LNCAP (cell line): ENCODE data around the gene ZMPSTE24.

Source experiments
- TF ChIP-seq, protein P1 (sequence below): fragments of 450-650 bp; IDR thresholded peaks from 2 replicates; pipeline ENCODE4 v1.5.1; 2017; ENCODE audit warnings: mild to moderate bottlenecking

The ZMPSTE24 gene

DNA sequence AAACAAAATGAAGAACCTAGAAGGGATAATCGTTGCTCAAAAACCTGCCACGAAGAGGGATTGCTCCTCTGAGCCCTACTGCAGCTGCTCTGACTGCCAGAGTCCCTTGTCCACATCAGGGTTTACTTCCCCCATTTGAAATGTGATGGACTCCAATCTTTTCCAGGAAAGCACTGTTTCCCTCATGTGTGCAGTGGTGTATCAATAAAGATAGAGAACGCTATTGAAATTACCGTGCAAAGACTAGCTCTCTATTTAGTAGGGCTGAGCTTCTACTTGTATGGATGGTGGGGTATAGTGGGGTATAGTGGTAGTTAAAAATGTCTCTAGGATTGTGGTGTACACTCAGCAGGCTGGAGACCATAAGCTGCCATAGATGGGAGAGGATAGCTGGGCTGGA lies 6.6 kb upstream of the ZMPSTE24 start:
- TF ChIP-seq, protein P1, sequence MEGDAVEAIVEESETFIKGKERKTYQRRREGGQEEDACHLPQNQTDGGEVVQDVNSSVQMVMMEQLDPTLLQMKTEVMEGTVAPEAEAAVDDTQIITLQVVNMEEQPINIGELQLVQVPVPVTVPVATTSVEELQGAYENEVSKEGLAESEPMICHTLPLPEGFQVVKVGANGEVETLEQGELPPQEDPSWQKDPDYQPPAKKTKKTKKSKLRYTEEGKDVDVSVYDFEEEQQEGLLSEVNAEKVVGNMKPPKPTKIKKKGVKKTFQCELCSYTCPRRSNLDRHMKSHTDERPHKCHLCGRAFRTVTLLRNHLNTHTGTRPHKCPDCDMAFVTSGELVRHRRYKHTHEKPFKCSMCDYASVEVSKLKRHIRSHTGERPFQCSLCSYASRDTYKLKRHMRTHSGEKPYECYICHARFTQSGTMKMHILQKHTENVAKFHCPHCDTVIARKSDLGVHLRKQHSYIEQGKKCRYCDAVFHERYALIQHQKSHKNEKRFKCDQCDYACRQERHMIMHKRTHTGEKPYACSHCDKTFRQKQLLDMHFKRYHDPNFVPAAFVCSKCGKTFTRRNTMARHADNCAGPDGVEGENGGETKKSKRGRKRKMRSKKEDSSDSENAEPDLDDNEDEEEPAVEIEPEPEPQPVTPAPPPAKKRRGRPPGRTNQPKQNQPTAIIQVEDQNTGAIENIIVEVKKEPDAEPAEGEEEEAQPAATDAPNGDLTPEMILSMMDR = no peak

DNA sequence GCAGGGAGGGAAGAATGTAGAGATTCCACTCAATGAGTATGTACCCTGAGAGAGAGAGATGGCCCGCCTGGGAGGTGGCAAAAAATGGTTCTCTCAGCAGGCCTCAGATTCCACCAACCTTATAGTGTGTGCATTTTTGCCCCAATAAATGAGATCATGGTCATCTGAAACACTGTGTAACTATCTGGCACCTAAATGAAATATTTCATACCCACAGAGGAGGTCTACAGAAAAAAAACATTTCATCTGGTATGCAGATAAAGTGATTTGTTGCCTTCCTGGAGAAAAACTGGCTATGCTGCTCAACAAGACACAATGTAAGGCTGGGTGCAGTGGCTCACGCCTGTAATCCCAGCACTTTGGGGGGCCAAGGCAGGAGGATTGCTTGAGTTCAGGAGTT lies 5.4 kb upstream of the ZMPSTE24 start:
- TF ChIP-seq, protein P1 = no peak

DNA sequence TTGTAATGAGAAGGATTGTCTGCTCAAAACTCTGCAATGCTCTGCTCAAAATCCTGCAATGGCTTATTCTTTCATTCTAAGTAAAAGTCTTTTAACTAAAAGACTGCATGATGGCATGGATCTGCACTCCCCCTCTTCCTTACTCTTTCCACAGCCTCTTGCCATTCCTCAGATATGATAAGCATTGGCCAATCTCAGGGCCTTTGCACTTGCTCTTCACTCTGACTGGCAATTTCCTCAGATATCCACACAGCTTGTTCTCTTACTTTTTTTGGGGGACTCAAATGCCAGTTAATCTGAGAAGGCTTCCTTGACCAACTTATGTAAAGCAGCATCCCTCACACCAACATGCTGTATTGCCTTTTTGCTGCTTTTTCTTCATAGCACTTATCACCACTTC lies 2.8 kb upstream of the ZMPSTE24 start:
- TF ChIP-seq, protein P1 = no peak

DNA sequence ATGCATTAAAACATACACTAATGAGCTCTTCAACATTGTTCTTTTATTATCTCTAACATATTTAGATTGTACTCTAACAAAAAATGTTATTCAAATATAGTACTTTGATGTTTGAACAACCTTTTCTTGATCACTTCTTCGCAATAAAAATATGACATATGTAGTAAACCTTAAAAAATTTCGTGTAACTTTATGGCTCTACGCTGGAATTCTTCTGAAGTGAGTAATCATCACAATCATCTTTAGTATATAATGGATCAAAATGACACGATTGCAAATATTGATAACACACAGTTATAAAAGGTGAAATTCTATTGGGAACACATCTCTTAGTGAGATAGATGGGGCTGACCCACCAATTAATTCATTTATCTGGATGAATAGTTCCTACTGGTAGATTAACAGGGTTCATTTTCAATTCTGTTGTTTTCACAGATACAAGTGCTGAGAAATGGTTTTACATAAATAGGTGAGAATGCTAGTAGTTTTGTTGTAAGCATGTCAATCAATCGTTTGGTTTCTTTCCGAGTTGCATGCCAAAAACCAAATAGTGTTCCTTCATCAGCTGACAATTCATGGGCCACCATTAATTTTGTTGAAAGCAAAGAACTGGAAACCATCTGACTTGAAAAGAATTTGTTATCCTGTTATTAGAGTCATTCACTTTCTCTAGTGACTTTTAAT lies 1.5 kb upstream of the ZMPSTE24 start:
- TF ChIP-seq, protein P1 = no peak

DNA sequence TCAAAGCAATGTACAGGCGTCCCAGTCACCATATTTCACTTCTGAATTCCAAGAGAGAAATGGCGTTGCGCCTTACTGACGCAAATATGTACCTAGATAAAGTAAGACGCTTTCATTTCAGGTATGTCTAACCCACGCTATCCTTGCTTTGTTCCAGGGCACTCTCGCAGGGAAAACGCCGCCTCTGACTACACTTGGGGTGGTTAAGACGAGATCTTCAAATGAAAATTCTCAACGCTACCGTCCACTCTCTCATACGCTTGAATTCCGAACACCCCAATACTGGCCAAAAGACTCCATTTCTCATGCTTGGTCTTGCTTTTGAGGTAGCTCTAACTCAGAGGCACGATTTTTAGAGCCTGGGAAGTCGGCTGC lies 736 bp upstream of the ZMPSTE24 start:
- TF ChIP-seq, protein P1 = no peak

DNA sequence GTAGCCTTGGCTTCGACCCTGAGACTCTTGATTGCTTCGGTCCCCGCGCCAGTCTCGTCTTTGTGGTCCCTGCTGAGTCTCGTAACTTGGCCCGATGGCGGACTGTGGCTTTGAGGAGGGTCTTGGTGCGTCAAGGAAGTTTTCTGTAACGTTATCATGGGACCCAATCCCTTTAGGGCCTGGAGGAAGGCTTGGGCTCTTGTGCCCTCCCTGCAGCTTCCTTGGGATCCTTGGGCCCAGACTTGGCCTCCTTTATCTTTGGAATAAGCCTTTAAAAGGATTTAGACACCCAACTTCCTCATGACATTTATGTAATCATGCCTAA lies 371 bp downstream of the ZMPSTE24 start:
- TF ChIP-seq, protein P1 = no peak

DNA sequence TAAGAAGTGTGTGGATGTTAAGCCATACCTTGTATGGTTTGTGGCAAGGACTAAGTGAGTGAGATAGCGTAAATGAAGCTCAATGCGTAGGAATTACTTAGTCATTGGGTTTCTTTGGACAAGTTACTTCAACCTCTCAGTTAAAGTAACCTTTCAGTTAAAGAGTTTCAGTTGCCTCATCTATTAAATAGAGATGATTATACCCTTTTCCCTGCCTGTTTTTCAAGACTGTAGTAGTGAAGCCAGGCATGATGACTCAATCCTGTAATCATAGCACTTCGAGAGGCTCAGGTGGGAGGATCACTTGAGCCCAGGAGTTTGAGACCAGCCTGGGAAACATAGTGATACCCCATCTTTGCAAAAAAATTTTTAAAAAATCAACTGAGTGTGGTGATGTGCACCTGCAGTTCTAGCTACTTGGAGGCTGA lies 6.3 kb downstream of the ZMPSTE24 start:
- TF ChIP-seq, protein P1 = no peak

DNA sequence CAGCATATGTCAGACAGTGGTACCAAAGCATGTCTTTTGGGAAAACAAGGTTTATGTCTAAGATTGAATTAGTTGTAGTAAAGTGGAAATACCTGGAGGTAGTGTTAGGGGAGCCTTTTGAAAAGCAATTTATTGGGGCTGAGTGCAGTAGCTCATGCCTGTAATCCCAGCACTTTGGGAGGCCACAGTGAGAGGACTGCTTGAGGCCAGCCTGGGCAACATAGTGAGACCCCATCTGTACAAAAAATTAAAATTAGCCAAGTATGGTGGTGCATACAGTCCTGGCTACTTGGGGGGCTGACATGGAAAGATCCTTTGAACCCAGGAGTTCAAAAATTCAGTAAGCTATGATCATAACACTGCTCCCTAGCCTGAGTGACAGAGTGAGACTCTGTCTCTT lies 7.3 kb downstream of the ZMPSTE24 start:
- TF ChIP-seq, protein P1 = no peak
